VCaP (cell line): ENCODE measurements around the gene MOCS1.

ENCODE experiments used
- H3K27ac ChIP-seq: fragments of 450-650 bp; 2 replicates; pipeline ENCODE4 v1.5.1; 2017
- TF ChIP-seq, protein P1 (sequence below): fragments of 450-650 bp; conservative IDR thresholded peaks from 2 replicates; pipeline ENCODE4 v1.5.1; 2017; ENCODE audit warnings: mild to moderate bottlenecking, moderate library complexity

The MOCS1 gene

DNA sequence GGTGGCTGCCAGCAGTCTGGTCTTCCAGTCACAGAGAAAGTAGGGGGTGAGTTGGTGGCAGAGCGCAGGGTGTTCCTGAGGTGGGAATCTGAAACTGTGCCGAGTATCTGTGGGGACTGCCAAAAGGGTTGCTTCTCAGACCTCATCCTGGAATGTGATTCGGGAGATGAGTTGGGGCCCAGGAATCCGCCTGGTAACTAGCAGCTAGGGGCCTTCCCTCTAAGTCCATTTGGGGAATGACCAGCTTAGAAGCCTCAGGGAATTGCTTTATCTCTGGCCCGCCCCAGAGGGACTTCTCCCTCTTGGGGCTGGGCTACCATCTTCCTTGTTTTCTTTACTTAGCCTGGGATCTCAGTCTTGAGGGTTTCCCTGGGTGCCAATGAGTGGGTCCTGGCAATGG is 49.6 kb downstream of the MOCS1 start:
- H3K27ac ChIP-seq: no peak overlapping the region
- TF ChIP-seq, protein P1, sequence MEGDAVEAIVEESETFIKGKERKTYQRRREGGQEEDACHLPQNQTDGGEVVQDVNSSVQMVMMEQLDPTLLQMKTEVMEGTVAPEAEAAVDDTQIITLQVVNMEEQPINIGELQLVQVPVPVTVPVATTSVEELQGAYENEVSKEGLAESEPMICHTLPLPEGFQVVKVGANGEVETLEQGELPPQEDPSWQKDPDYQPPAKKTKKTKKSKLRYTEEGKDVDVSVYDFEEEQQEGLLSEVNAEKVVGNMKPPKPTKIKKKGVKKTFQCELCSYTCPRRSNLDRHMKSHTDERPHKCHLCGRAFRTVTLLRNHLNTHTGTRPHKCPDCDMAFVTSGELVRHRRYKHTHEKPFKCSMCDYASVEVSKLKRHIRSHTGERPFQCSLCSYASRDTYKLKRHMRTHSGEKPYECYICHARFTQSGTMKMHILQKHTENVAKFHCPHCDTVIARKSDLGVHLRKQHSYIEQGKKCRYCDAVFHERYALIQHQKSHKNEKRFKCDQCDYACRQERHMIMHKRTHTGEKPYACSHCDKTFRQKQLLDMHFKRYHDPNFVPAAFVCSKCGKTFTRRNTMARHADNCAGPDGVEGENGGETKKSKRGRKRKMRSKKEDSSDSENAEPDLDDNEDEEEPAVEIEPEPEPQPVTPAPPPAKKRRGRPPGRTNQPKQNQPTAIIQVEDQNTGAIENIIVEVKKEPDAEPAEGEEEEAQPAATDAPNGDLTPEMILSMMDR: no peak

GRCh38 chr6:39882531-39882899 is 51.7 kb downstream of the MOCS1 start:
- H3K27ac ChIP-seq: no peak overlapping the region
- TF ChIP-seq, protein P1: no peak

GRCh38 chr6:39881851-39882530 is 52.3 kb downstream of the MOCS1 start:
- no peak overlapping the region for H3K27ac ChIP-seq
- TF ChIP-seq, protein P1: no peak

- TF ChIP-seq, protein P1: no peak
- H3K27ac ChIP-seq: no peak overlapping the region
Measured at GRCh38 chr6:39880594-39880993, 53.7 kb downstream of the MOCS1 start.

- TF ChIP-seq, protein P1: no peak
- H3K27ac ChIP-seq: no peak overlapping the region
Measured at GRCh38 chr6:39879535-39879934, 54.7 kb downstream of the MOCS1 start.

DNA sequence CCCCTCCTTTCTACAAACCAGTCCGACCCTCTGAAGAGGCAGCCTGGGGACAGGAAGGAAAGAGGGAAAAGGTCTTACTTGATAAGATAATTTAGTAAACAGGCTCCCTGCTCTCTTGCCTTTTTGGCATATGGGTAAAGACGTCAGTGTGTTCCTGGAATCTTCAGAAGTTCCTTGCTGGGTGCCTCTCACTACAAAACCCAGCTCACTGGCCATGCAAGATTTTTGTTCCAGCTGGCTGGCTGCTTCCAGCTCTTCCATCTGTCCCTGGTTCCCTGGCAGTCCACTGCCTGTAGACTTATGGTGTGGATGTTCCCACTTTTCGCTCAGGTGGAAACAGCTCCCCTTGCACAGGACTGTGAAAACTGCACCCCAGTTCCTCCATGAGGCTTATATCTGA is 57.4 kb downstream of the MOCS1 start:
- TF ChIP-seq, protein P1: no peak
- no peak overlapping the region for H3K27ac ChIP-seq

GRCh38 chr6:39876111-39876510 is 58.2 kb downstream of the MOCS1 start:
- TF ChIP-seq, protein P1: no peak
- no peak overlapping the region for H3K27ac ChIP-seq
